HepG2 (cell line): ENCODE results near the gene GRB7. TPM values are rescaled to one million over a fixed set of nuclear protein-coding genes. Genes with fewer than 3 reads are reported as not detected.

Experiments
- ARNT ChIP-seq: fragments of 450-650 bp; IDR thresholded peaks from 2 replicates; pipeline ENCODE4 v1.6.1; 2017
- ETV6 ChIP-seq: sonication (generic); formaldehyde crosslinking; conservative IDR thresholded peaks from 2 replicates; pipeline ENCODE4 v1.4.0; 2020; ENCODE audit warnings: missing genetic modification reagents
- KDM5B ChIP-seq: sonication (generic); formaldehyde crosslinking; IDR thresholded peaks from 2 replicates; pipeline ENCODE4 v1.4.0; 2020; ENCODE audit warnings: missing genetic modification reagents, mild to moderate bottlenecking, borderline replicate concordance
- SP1 ChIP-seq, 2 experiments: fragments of 450-650 bp in 1 of 2; sonication (generic) in 1 of 2; formaldehyde crosslinking in 1 of 2; IDR thresholded peaks; 2 replicates each; pipeline versions ENCODE4 v1.4.0 to v1.6.1; 2016 to 2020; ENCODE audit warnings: missing genetic modification reagents in 1 of 2
- SUZ12 ChIP-seq: fragments of 150-350 bp; IDR thresholded peaks from 2 replicates; pipeline ENCODE4 v1.6.1; 2014; ENCODE audit warnings: low read depth, low read length
- ZNF431 ChIP-seq: sonication (generic); formaldehyde crosslinking; IDR thresholded peaks from 2 replicates; pipeline ENCODE4 v1.9.0; 2022; ENCODE audit warnings: missing genetic modification reagents, low read depth, mild to moderate bottlenecking, borderline replicate concordance
- ZNF678 ChIP-seq: sonication (generic); formaldehyde crosslinking; IDR thresholded peaks from 2 replicates; pipeline ENCODE4 v1.4.0; 2020; ENCODE audit warnings: mild to moderate bottlenecking, missing genetic modification reagents
- ZNF768 ChIP-seq: sonication (generic); formaldehyde crosslinking; IDR thresholded peaks from 2 replicates; pipeline ENCODE4 v1.4.0; 2020; ENCODE audit warnings: missing genetic modification reagents
- ZZZ3 ChIP-seq: sonication (generic); formaldehyde crosslinking; IDR thresholded peaks from 2 replicates; pipeline ENCODE4 v1.4.0; 2020; ENCODE audit warnings: missing genetic modification reagents, mild to moderate bottlenecking, borderline replicate concordance
- polyA plus RNA-seq, 8 experiments: library from polyadenylated mRNA; depleted of rRNA in 3 of 8; stranded (reverse) in 7 of 8; unstranded in 1 of 8; fragments of >200 nt; fragmentation: Illumina TruSeq in 4 of 8; extraction: Trizol in 4 of 8; gene quantifications; 2 replicates each; pipeline versions ENCODE4 v1.2.1 to v1.2.3, GENCODE V29; 2011 to 2016; ENCODE audit warnings: low read depth in 4 of 8, missing spikeins in 1 of 8, mixed read lengths in 1 of 8; ENCODE audit not compliant: insufficient read depth in 1 of 8
- total RNA-seq, 5 experiments: library from RNA; depleted of rRNA; stranded (reverse); fragments of >200 nt; fragmentation: Illumina TruSeq; extraction: Trizol; gene quantifications; 2 replicates each; pipeline ENCODE4 v1.2.3, GENCODE V29; 2016; ENCODE audit warnings: low read depth in 1 of 5
- TF ChIP-seq, protein P1 (sequence below): sonication (generic); formaldehyde crosslinking; conservative IDR thresholded peaks from 2 replicates; pipeline ENCODE4 v1.4.0; 2020; ENCODE audit warnings: missing genetic modification reagents
- TF ChIP-seq, protein P2 (sequence below): sonication (generic); formaldehyde crosslinking; IDR thresholded peaks from 2 replicates; pipeline ENCODE4 v1.5.0; 2020; ENCODE audit warnings: missing genetic modification reagents, mild to moderate bottlenecking, borderline replicate concordance
- TF ChIP-seq, protein P3 (sequence below): sonication (generic); formaldehyde crosslinking; IDR thresholded peaks from one replicate; pipeline ENCODE4 v1.5.1; 2020; ENCODE audit warnings: mild to moderate bottlenecking, missing genetic modification reagents; ENCODE audit errors: not compliant biosample characterization
- TF ChIP-seq, protein P4 (sequence below): sonication (generic); formaldehyde crosslinking; IDR thresholded peaks from 2 replicates; pipeline ENCODE4 v1.8.0; 2023; ENCODE audit warnings: mild to moderate bottlenecking, missing genetic modification reagents
- TF ChIP-seq, protein P5 (sequence below): sonication (generic); formaldehyde crosslinking; IDR thresholded peaks from 2 replicates; pipeline ENCODE4 v1.4.0; 2020; ENCODE audit warnings: missing genetic modification reagents

The GRB7 gene
- total and polyA plus RNA-seq, 2 of the 13 experiments (the other 11 are each of a cell fraction or from before 2014, with no cell fraction given) = 60.2 to 77.7 TPM

DNA sequence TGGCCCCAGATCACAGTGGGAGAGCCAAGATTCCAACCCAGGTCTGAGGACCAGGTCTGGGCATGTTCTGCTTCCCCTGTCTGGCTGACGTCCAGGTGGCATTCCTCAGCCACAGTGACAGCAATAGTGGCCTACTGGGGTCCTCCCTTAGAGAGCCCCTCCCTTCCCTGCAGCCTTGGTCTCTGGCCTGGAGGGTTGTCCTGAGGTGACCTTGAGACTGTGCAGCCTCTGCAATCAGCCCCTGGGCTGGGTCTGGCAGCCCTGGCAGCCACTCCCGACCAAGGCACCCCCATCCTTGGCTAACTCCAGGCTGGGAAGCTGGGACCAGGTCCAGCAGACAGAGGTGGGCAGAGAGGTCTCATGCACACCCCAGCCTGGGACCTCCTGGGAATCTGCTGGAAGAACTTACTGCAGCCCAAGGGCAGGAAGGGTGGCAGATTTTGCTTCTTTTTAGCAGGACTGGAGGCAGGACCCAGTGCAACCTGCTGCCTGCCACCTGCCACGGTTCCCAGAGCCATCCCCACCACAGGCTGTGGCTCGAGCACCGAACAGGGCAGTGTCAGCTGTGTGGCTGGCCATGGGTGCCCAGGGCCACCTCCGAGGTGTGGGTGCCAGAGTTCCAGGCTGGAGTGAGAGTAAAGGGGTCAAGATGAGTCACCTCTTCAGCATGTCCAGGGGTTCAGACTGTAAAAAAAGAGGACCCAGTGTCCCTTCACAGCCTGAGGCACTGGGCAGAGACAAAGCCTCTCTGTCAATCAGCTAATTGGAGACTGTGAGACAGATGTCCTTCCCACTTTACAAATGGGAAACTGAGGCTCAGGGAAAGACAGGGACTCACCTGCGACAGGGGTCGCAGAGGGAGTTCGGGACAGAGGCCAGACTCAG is 12.6 kb downstream of the GRB7 start (continued):
- no peak for TF ChIP-seq ZNF431 (CRISPR knock-in tag)
- peak; percentile 69; the same call in 1 of the 2 replicates for TF ChIP-seq ZNF768 (CRISPR knock-in tag)
- TF ChIP-seq, protein P1, sequence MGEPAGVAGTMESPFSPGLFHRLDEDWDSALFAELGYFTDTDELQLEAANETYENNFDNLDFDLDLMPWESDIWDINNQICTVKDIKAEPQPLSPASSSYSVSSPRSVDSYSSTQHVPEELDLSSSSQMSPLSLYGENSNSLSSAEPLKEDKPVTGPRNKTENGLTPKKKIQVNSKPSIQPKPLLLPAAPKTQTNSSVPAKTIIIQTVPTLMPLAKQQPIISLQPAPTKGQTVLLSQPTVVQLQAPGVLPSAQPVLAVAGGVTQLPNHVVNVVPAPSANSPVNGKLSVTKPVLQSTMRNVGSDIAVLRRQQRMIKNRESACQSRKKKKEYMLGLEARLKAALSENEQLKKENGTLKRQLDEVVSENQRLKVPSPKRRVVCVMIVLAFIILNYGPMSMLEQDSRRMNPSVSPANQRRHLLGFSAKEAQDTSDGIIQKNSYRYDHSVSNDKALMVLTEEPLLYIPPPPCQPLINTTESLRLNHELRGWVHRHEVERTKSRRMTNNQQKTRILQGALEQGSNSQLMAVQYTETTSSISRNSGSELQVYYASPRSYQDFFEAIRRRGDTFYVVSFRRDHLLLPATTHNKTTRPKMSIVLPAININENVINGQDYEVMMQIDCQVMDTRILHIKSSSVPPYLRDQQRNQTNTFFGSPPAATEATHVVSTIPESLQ (CRISPR knock-in tag) = no peak
- TF ChIP-seq ZZZ3 (CRISPR knock-in tag) = no peak
- no peak for TF ChIP-seq ETV6 (CRISPR knock-in tag)
- TF ChIP-seq, protein P2, sequence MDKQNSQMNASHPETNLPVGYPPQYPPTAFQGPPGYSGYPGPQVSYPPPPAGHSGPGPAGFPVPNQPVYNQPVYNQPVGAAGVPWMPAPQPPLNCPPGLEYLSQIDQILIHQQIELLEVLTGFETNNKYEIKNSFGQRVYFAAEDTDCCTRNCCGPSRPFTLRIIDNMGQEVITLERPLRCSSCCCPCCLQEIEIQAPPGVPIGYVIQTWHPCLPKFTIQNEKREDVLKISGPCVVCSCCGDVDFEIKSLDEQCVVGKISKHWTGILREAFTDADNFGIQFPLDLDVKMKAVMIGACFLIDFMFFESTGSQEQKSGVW = no peak
- TF ChIP-seq, protein P3, sequence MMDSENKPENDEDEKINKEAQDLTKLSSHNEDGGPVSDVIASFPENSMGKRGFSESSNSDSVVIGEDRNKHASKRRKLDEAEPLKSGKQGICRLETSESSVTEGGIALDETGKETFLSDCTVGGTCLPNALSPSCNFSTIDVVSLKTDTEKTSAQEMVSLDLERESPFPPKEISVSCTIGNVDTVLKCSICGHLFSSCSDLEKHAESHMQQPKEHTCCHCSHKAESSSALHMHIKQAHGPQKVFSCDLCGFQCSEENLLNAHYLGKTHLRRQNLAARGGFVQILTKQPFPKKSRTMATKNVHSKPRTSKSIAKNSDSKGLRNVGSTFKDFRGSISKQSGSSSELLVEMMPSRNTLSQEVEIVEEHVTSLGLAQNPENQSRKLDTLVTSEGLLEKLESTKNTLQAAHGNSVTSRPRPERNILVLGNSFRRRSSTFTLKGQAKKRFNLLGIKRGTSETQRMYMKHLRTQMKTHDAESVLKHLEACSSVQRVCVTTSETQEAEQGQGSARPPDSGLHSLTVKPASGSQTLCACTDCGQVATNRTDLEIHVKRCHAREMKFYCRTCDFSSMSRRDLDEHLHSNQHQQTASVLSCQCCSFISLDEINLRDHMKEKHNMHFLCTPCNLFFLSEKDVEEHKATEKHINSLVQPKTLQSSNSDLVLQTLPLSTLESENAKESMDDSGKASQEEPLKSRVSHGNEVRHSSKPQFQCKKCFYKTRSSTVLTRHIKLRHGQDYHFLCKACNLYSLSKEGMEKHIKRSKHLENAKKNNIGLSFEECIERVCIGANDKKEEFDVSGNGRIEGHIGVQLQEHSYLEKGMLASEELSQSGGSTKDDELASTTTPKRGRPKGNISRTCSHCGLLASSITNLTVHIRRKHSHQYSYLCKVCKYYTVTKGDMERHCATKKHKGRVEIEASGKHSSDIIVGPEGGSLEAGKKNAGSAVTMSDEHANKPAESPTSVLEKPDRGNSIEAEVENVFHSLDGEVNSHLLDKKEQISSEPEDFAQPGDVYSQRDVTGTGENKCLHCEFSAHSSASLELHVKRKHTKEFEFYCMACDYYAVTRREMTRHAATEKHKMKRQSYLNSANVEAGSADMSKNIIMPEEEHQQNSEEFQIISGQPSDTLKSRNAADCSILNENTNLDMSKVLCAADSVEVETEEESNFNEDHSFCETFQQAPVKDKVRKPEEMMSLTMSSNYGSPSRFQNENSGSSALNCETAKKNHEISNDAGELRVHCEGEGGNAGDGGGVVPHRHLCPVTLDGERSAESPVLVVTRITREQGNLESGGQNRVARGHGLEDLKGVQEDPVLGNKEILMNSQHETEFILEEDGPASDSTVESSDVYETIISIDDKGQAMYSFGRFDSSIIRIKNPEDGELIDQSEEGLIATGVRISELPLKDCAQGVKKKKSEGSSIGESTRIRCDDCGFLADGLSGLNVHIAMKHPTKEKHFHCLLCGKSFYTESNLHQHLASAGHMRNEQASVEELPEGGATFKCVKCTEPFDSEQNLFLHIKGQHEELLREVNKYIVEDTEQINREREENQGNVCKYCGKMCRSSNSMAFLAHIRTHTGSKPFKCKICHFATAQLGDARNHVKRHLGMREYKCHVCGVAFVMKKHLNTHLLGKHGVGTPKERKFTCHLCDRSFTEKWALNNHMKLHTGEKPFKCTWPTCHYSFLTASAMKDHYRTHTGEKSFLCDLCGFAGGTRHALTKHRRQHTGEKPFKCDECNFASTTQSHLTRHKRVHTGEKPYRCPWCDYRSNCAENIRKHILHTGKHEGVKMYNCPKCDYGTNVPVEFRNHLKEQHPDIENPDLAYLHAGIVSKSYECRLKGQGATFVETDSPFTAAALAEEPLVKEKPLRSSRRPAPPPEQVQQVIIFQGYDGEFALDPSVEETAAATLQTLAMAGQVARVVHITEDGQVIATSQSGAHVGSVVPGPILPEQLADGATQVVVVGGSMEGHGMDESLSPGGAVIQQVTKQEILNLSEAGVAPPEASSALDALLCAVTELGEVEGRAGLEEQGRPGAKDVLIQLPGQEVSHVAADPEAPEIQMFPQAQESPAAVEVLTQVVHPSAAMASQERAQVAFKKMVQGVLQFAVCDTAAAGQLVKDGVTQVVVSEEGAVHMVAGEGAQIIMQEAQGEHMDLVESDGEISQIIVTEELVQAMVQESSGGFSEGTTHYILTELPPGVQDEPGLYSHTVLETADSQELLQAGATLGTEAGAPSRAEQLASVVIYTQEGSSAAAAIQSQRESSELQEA (CRISPR knock-in tag) = peak; percentile 80
- TF ChIP-seq KDM5B = peak; percentile 51; the same call in 1 of the 2 replicates
- no peak for TF ChIP-seq SP1 (IDR thresholded peaks at IDR 0.05)
- peak; percentile 10; the same call in 1 of the 2 replicates for TF ChIP-seq SP1 (CRISPR knock-in tag; IDR thresholded peaks at IDR 0.05)
- TF ChIP-seq ZNF678 (CRISPR knock-in tag) = no peak
- TF ChIP-seq ARNT = no peak
- TF ChIP-seq, protein P4, sequence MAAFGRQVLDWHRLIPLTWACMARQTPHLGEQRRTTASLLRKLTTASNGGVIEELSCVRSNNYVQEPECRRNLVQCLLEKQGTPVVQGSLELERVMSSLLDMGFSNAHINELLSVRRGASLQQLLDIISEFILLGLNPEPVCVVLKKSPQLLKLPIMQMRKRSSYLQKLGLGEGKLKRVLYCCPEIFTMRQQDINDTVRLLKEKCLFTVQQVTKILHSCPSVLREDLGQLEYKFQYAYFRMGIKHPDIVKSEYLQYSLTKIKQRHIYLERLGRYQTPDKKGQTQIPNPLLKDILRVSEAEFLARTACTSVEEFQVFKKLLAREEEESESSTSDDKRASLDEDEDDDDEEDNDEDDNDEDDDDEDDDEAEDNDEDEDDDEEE = no peak; the same call in 1 of the 2 replicates
- TF ChIP-seq, protein P5, sequence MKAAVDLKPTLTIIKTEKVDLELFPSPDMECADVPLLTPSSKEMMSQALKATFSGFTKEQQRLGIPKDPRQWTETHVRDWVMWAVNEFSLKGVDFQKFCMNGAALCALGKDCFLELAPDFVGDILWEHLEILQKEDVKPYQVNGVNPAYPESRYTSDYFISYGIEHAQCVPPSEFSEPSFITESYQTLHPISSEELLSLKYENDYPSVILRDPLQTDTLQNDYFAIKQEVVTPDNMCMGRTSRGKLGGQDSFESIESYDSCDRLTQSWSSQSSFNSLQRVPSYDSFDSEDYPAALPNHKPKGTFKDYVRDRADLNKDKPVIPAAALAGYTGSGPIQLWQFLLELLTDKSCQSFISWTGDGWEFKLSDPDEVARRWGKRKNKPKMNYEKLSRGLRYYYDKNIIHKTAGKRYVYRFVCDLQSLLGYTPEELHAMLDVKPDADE (CRISPR knock-in tag) = no peak
- no peak for TF ChIP-seq SUZ12
